HG02610 (cell line): ENCODE data around the gene TSPAN18.

Experiments used
- ATAC-seq: cut with Tn5 transposase; IDR thresholded peaks from one replicate; pipeline ENCODE4 v1.9.1; 2021; ENCODE audit warnings: mild to moderate bottlenecking, moderate library complexity; ENCODE audit not compliant: unreplicated experiment

Gene TSPAN18

GRCh38 chr11:44817207-44817949 is 90.6 kb downstream of the TSPAN18 start:
- no peak for ATAC-seq

DNA sequence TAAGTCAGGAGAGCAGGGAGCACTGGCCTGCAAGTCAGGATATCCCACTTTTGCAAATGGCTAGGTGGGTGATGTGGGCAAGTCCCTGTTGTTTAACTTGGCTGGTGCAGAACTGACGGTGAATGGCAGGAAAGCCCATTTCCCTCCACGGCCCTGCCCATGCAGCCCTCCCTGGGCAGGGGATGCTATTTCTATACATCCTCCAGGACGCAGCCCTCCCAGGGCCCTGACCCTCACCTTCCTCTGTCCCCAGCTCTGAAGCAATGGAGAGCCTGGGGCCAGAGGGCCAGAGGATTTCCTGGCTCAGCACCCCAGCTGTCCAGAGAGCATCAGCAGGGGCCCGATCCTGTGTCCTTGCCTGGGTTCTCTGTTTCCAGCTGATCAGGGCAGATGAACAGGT is 91.3 kb downstream of the TSPAN18 start:
- ATAC-seq: no peak

GRCh38 chr11:44819346-44819745 is 92.6 kb downstream of the TSPAN18 start:
- no peak for ATAC-seq

DNA sequence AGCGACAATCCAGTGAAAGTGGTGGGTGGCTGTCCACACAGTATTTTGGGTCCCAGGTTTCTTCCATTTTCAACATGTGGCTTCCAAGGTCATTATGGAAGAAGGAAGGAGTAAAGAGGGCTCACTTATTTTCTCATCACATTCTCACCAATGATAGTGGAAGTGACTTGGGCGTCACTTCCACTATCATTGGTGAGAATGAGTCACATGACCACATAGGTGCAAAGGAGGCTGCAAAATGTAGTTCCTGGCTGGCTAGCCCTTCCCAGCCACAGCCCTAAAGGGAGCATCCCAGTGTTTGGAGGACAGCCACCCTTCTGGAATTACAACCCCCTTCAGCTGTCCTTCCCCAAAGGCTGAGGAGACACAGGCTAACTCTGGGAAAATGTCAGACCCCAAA is 95.6 kb downstream of the TSPAN18 start:
- ATAC-seq: no peak

DNA sequence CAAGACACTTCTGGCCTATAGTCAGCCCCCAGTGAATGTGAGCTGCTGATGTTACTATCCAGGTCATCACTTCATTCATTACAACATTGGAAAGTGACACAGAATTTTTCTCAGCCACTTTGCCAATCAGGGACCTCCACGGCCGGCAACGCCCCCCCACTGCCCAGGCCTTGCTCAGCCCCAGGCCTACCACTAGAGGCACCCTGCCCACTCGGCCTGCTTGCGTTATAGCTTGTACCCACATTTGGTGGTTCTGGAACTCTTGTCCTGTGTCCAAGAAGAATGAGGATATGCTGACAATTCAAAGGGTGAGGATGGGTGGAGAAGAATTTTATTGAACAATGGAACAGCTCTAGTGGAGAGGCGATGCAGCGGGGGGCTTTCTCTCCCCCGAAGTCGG is 96.2 kb downstream of the TSPAN18 start:
- no peak for ATAC-seq

DNA sequence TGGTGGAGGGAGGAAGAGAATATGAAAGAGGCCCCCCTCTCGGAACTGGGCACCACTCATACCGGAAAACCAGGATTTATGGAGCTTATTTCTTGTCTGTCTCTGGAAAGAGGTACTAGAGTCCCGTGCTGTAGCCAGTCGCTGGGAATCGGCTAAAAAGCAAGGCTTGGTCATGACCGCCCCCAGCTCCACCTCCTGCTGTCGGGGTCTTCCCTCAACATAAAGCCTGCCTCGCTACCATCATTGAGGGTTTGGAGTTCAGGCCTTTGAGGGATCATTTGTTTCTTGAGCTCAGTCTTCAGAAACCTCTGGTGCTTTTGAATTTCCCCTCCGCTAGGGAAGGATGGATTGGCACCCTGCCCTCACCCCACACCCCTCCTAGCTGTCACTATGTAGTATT is 97.1 kb downstream of the TSPAN18 start:
- ATAC-seq: no peak

- no peak for ATAC-seq
Measured at GRCh38 chr11:44824300-44824704, 97.5 kb downstream of the TSPAN18 start.

DNA sequence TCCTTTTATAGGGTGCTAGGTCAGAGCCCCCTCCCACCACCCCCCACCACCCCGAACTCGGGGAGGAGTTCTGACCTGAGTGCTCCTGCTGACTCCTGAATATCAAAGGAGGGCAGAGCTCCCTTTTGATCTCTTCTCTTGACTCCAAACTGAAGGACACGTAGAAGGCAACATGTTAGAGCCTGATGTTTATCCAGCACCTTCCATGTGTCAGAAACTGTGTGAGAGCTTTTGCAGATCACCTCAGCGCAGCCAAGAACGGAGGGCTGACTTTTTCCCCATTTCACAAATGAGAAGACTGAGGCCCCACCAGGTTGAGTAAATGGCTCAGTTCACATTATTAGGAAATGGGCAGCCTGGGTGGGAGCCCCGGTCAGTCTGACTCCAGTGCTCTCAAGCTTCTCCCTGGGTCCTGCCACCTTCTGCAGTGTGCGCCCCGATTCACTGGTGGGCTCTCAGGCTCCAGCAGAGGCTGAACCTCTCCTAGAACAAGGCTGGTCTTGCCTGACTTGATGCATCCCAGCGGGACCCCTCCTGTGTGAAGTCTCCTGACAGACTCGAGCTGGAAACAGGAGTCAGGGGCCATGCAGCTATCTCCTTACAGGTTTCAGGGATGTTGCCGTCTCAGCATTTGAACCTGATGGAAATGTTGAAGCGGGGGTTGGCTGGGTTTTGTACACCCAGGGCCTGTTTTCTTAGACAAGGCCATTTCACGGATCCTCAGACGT is 98.5 kb downstream of the TSPAN18 start:
- no peak for ATAC-seq

- ATAC-seq: no peak
Measured at GRCh38 chr11:44826922-44827643, 100.3 kb downstream of the TSPAN18 start.

DNA sequence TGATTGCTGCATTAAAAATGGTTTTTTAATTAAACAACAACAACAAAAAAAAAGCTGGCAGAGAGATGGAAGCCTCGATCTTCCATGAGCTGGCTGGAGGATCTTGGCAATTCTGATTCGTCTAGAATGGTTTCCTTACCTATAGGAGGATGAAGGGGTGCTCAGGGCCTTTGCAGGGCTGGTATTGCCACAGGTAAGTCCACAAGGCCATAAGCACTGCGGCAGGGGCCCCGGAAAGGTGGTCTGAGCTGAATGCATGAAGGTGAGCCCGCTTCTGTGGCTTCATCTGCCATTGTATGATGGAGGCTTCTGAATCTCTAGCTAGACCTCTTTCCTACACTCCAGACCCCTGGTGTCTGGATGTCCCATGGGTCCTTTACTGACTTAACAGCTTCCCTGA is 101.5 kb downstream of the TSPAN18 start:
- ATAC-seq: no peak

DNA sequence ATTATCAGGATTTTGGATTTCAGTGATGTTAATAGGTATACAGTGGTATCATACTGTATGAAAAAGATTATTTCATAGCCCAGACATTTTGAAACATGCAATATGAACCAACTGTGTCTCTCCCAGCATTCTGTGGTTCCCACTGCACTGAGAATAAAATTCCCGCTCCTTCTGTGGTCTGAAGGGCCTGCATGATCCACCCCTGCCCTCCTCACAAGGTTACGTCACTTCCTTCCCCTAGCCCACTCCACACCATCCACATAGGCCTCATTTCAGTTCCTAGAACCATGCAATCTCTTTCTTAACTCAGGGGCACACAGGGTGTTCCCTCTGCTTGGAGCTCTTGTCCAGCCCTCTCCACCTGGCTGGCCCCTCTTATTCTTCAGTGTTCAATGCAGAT is 103.1 kb downstream of the TSPAN18 start:
- ATAC-seq: no peak

- no peak for ATAC-seq
Measured at GRCh38 chr11:44831605-44832394, 105.0 kb downstream of the TSPAN18 start.

- ATAC-seq: no peak
Measured at GRCh38 chr11:44832452-44832851, 105.7 kb downstream of the TSPAN18 start.

- no peak for ATAC-seq
Measured at GRCh38 chr11:44833221-44833876, 106.6 kb downstream of the TSPAN18 start.

DNA sequence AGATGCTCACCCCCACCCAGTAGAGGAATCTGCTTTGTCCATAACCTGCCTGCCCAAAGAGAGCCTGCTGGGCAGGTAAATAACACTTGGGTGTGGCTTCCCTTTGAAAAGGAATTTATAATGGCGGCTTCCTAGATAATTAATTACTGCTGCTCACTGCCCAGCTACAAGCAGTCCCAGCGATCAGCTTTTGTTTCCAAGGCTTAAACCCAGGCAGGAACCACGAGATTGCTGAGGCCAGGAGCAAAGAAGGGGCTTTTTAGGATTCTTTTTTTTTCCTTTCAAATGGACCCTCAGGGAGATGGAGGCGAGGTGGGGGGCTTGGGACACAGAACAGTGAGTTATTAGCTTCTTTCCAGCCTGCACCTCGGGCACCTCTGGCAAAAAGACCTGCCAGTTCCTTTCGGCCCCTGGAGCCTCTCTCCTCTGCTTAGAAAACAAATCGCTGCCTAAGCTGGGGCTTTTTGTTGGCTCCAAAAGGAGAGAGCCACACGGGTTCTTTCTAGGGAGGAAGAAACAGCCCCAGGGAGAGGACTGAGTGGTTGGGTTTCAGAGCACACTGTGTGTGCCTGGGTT is 107.2 kb downstream of the TSPAN18 start:
- no peak for ATAC-seq

- ATAC-seq: no peak
Measured at GRCh38 chr11:44834846-44835245, 108.1 kb downstream of the TSPAN18 start.

GRCh38 chr11:44835296-44835695 is 108.5 kb downstream of the TSPAN18 start:
- no peak for ATAC-seq

DNA sequence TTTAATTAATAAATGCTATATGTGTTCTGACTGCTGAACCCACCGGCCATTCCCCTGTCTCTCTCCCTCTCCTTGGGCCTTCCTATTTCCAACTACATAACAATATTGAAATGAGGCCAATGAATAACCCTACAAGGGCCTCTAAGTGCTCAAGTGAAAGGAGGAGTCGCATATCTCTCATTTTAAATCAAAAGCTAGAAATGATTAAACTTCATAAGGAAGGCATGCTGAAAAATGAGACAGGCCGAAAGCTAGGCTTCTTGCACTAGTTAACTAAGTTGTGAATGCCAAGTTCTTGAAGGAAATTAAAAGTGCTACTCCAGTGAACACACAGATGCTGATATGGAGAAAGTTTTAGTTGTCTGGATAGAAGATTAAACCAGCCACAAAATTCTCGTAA is 109.2 kb downstream of the TSPAN18 start:
- no peak for ATAC-seq

DNA sequence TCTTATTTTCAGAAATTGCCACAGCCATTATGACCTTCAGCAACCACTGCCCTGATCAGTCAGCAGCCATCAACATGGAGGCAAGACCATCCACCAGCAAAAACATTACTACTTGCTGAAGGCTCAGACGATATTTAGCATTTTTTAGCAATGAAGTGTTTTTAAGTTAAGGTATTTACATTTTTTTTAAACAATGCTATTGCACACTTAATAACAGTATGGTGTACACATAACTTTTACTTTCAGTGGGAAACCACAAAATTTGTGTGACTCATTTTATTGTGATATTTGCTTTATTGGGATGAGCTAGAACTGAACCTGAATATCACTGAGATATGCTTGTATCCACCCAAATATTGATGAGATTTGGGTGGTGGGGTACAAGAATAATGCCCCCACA is 110.9 kb downstream of the TSPAN18 start:
- no peak for ATAC-seq

GRCh38 chr11:44839458-44840084 is 112.8 kb downstream of the TSPAN18 start:
- no peak for ATAC-seq
